Neuronal stem cell (in vitro differentiated cells): ENCODE data around the gene APOL2.
"Not testable (repeated sequence)": the region's sequence is repeated elsewhere in the genome, so short reads cannot be mapped to it uniquely, and the experiment has no call there.

Experiments used
- DNase-seq: peaks from one replicate; pipeline ENCODE4 v3.0.0-alpha.2; 2013; ENCODE audit warnings: low spot score
- H2AFZ ChIP-seq: one replicate; pipeline ENCODE4 v1.6.1; 2013; ENCODE audit warnings: mild to moderate bottlenecking, low read length, inconsistent platforms
- H2AK5ac ChIP-seq: 2 replicates; pipeline ENCODE4 v1.6.1; 2013; ENCODE audit warnings: low read depth, mild to moderate bottlenecking, inconsistent platforms, low read length, moderate library complexity, mixed read lengths
- H2BK120ac ChIP-seq: 2 replicates; pipeline ENCODE4 v1.6.1; 2013; ENCODE audit warnings: low read depth, mild to moderate bottlenecking, inconsistent platforms, low read length, moderate library complexity, mixed read lengths
- H2BK12ac ChIP-seq: one replicate; pipeline ENCODE4 v1.6.1; 2013; ENCODE audit warnings: low read length, inconsistent platforms
- H2BK15ac ChIP-seq: 2 replicates; pipeline ENCODE4 v1.6.1; 2013; ENCODE audit warnings: mild to moderate bottlenecking, low read length, inconsistent platforms, mixed read lengths
- H2BK5ac ChIP-seq: one replicate; pipeline ENCODE4 v1.6.1; 2013; ENCODE audit warnings: inconsistent platforms, mild to moderate bottlenecking, low read length, moderate library complexity
- H3K14ac ChIP-seq: one replicate; pipeline ENCODE4 v1.6.1; 2013; ENCODE audit warnings: low read length, inconsistent platforms
- H3K18ac ChIP-seq: 2 replicates; pipeline ENCODE4 v1.6.1; 2013; ENCODE audit warnings: low read length, inconsistent platforms
- H3K23ac ChIP-seq: 2 replicates; pipeline ENCODE4 v1.6.1; 2013; ENCODE audit warnings: low read depth, mild to moderate bottlenecking, mixed read lengths, low read length, inconsistent platforms; ENCODE audit not compliant: poor library complexity
- H3K27ac ChIP-seq: replicated peaks from 3 replicates; pipeline ENCODE4 v1.5.1; 2013; ENCODE audit warnings: low read length, inconsistent platforms
- H3K27me3 ChIP-seq, 3 experiments: 2 replicates each; pipeline ENCODE4 v1.6.1; 2013; ENCODE audit warnings: low read length in 3 of 3, mild to moderate bottlenecking in 2 of 3, inconsistent platforms in 1 of 3, low read depth in 1 of 3, mixed read lengths in 1 of 3, moderate library complexity in 1 of 3; ENCODE audit not compliant: control insufficient read depth in 3 of 3, insufficient read depth in 3 of 3
- H3K36me3 ChIP-seq, 2 donors: replicated peaks in 1 of 2; 2 replicates each; pipeline ENCODE4 v1.6.1; 2013; ENCODE audit warnings: low read length in 2 of 2; ENCODE audit not compliant: control insufficient read depth in 2 of 2, insufficient read depth in 2 of 2
- H3K4ac ChIP-seq: 2 replicates; pipeline ENCODE4 v1.6.1; 2013; ENCODE audit warnings: inconsistent platforms, mild to moderate bottlenecking, low read length, moderate library complexity
- H3K4me1 ChIP-seq, 2 donors: 1 replicate in 1 of 2; 2 replicates in 1 of 2; pipeline ENCODE4 v1.6.1; 2013; ENCODE audit warnings: low read length in 2 of 2, low read depth in 1 of 2; ENCODE audit not compliant: control insufficient read depth in 2 of 2, insufficient read depth in 1 of 2
- H3K4me2 ChIP-seq: one replicate; pipeline ENCODE4 v1.6.1; 2013; ENCODE audit warnings: mild to moderate bottlenecking, low read length, inconsistent platforms; ENCODE audit not compliant: insufficient read depth, poor library complexity, severe bottlenecking
- H3K4me3 ChIP-seq, 2 donors: 2 replicates each; pipeline ENCODE4 v1.5.1; 2013; ENCODE audit warnings: low read length in 2 of 2, mild to moderate bottlenecking in 2 of 2, inconsistent platforms in 1 of 2, moderate library complexity in 1 of 2
- H3K79me1 ChIP-seq: one replicate; pipeline ENCODE4 v1.6.1; 2013; ENCODE audit warnings: low read depth, mild to moderate bottlenecking, inconsistent platforms, low read length, moderate library complexity
- H3K9ac ChIP-seq: one replicate; pipeline ENCODE4 v1.6.1; 2013; ENCODE audit warnings: mild to moderate bottlenecking, low read depth, low read length, inconsistent platforms; ENCODE audit not compliant: poor library complexity
- H3K9me3 ChIP-seq, 2 donors: replicated peaks in 1 of 2; 2 replicates each; pipeline versions ENCODE3 to v1.6.1; 2013; ENCODE audit warnings: low read length in 2 of 2, mild to moderate bottlenecking in 2 of 2, inconsistent platforms in 1 of 2, low read depth in 1 of 2, mixed read lengths in 1 of 2, moderate library complexity in 1 of 2; ENCODE audit not compliant: control insufficient read depth in 2 of 2, insufficient read depth in 1 of 2
- H4K8ac ChIP-seq: one replicate; pipeline ENCODE4 v1.6.1; 2013; ENCODE audit warnings: low read depth, mild to moderate bottlenecking, inconsistent platforms, low read length, moderate library complexity
- H4K91ac ChIP-seq: one replicate; pipeline ENCODE4 v1.6.1; 2013; ENCODE audit warnings: low read length, low read depth, mild to moderate bottlenecking, inconsistent platforms; ENCODE audit not compliant: poor library complexity
- WGBS, 2 donors: extraction: QIAGEN DNeasy Blood & Tissue Kit; methylation state at CpG; one replicate each; pipeline ENCODE4 v1.1.7; 2013; ENCODE audit warnings: missing lambda C conversion rate in 2 of 2, mixed read lengths in 1 of 2; ENCODE audit not compliant: insufficient read length in 2 of 2, insufficient replicate concordance in 1 of 2; ENCODE audit errors: extremely low coverage in 2 of 2; 5-methylcytosine and 5-hydroxymethylcytosine counted together

Gene APOL2

DNA sequence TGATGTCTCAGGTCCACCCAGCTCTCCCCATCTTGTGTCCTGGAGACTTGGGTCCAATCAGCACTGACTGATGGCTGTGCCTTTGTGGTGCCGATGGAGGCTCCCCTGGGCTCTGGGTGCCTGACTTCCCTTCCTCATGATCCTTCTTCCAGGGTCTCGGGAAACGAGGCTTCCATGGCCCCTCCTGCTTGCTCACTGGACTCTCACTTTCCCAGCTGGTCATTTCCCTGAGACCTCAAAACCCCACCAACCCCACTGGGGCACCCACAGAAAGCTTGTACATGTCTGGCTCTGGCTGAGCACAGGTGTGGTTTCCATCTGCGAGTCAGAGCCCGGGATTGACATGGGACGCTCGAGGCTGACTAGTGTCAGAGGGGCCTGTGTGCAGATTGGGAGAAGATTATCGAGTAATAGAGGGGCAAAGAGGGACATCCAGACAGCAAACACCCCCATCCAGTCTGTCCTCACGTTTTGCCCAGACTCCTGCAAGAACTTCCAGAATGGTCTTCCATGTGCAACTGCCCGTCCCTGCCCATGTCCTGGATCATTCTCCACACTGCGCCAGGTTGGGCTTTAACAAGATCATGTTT, 28.7 kb upstream of the APOL2 start:
- H3K27ac ChIP-seq: no peak overlapping the region
- H2BK12ac ChIP-seq: no peak overlapping the region
- H2BK5ac ChIP-seq: peak overlapping the region; percentile 1
- H2BK15ac ChIP-seq: peak overlapping the region; percentile 19
- no peak overlapping the region for H3K23ac ChIP-seq
- no peak overlapping the region for H3K4me3 ChIP-seq
- H3K14ac ChIP-seq: no peak overlapping the region
- H3K9me3 ChIP-seq: no peaks in the 10 kb centered on the region
- H3K4me1 ChIP-seq: peaks cover 1 to 6% of the 10 kb centered on the region in 2 donors
- DNase-seq: no peak
- no peaks in the 10 kb centered on the region for H3K79me1 ChIP-seq
- H3K18ac ChIP-seq: no peak overlapping the region
- H2AK5ac ChIP-seq: no peak overlapping the region
- no peak overlapping the region for H4K8ac ChIP-seq
- H3K9ac ChIP-seq: no peak overlapping the region
- no peak overlapping the region for H3K4ac ChIP-seq
- no peak overlapping the region for H2BK120ac ChIP-seq
- no CpG with 5 or more reads among the region's 11 CpGs for WGBS, 2 donors
- H3K4me2 ChIP-seq: no peak overlapping the region
- H3K27me3 ChIP-seq: no peaks in the 10 kb centered on the region
- H3K36me3 ChIP-seq: no peaks in the 10 kb centered on the region
- no peak overlapping the region for H4K91ac ChIP-seq
- H2AFZ ChIP-seq: no peak overlapping the region

DNA sequence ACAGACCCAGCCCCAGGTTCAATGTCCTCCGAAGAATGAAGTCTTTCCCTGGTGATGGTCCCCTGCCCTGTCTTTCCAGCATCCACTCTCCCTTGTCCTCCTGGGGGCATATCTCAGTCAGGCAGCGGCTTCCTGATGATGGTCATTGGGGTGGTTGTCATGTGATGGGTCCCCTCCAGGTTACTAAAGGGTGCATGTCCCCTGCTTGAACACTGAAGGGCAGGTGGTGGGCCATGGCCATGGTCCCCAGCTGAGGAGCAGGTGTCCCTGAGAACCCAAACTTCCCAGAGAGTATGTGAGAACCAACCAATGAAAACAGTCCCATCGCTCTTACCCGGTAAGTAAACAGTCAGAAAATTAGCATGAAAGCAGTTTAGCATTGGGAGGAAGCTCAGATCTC, 27.7 kb upstream of the APOL2 start:
- H2BK12ac ChIP-seq: no peak overlapping the region
- no CpG with 5 or more reads among the region's 4 CpGs for WGBS, 2 donors
- no peak overlapping the region for H2AK5ac ChIP-seq
- no peak overlapping the region for H3K14ac ChIP-seq
- no peak overlapping the region for H3K4me2 ChIP-seq
- no peaks in the 10 kb centered on the region for H3K9me3 ChIP-seq
- H2BK5ac ChIP-seq: no peak overlapping the region
- no peak overlapping the region for H3K27ac ChIP-seq
- no peaks in the 10 kb centered on the region for H3K36me3 ChIP-seq
- no peak overlapping the region for H3K4ac ChIP-seq
- no peak overlapping the region for H3K9ac ChIP-seq
- DNase-seq: no peak
- H3K23ac ChIP-seq: no peak overlapping the region
- H3K79me1 ChIP-seq: no peaks in the 10 kb centered on the region
- no peak overlapping the region for H2BK120ac ChIP-seq
- H2BK15ac ChIP-seq: no peak overlapping the region
- peaks cover 1 to 6% of the 10 kb centered on the region in 2 donors for H3K4me1 ChIP-seq
- H4K8ac ChIP-seq: no peak overlapping the region
- H3K18ac ChIP-seq: peak overlapping the region; percentile 4
- no peak overlapping the region for H4K91ac ChIP-seq
- H3K27me3 ChIP-seq: no peaks in the 10 kb centered on the region
- H2AFZ ChIP-seq: no peak overlapping the region
- no peak overlapping the region for H3K4me3 ChIP-seq

DNA sequence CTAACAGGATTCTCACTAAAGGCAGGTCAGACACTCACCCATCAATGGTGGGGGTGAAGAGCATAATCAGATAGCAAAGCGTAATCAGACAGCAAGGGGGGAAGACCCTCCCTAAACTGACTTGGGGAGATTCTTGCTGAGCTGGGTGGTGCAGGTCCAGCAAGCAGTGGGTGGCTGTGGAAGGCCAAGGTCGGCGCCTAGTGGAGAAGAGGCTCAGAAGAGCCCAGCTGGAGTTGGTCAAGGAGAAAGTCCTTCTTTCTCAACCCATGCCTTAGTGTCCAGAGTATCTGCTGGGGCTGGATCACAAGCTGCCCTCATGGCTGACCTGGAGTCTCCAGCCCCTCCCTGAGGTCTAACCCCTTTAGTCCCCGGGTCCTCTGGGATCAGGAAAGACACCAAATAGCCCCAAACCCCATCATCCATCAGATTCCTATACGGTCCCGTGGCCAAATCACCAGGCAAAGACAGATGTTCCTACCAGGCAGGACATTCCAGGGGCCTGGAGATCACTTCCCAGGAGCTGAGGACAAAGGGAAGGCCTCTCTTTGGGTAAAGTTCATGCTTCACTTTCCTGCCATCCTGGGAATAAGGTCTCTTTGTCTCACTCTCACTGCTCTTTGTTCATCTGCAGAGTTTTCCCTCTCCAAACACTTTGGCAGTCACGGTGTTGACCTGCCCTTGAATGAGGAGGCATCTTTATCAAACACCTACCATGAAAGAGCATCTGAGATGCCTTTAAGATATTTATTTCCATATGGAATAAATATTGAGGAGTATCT, 24.7 kb upstream of the APOL2 start:
- H3K4me2 ChIP-seq, H3K36me3 ChIP-seq, H3K4ac ChIP-seq, H3K27ac ChIP-seq, DNase-seq, H2BK5ac ChIP-seq, H3K27me3 ChIP-seq, H3K9ac ChIP-seq, H3K23ac ChIP-seq, H3K4me3 ChIP-seq, H2BK12ac ChIP-seq, H3K79me1 ChIP-seq, H2AK5ac ChIP-seq, H3K9me3 ChIP-seq, H4K8ac ChIP-seq, H3K14ac ChIP-seq, H2BK15ac ChIP-seq: not testable (repeated sequence)
- H2BK120ac ChIP-seq: peak overlapping the region; percentile 37
- H3K18ac ChIP-seq: peak overlapping the region; percentile 67
- no CpG with 5 or more reads among the region's 7 CpGs for whole genome bisulfite sequencing, 2 donors
- peak overlapping the region; percentile 55 for H2AFZ ChIP-seq
- H3K4me1 ChIP-seq: peaks cover 8 to 15% of the 10 kb centered on the region in 2 donors
- peak overlapping the region; percentile 89 for H4K91ac ChIP-seq

DNA sequence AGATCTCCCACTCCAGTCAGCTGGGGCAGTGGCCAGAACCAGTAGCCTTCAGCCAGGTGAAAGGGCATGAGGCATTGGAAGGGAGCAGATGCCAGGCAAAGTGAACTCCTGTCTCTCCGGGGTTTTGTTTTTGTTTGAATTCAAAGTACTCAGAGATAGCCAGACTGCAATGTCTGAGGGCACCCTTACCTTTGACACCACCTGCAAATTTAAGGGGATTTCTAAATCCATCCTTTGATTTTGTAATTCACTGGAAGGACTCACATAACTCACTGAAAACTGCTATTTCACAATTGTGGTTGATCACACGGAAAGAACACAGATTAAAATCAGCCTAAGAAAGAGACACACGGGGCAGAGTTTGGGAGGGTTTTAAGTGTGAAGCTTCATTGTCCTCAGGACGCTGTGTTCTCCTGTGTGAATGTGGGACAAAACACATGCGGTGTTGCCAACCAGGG, 23.9 kb upstream of the APOL2 start:
- not testable (repeated sequence) for H3K18ac ChIP-seq, H3K23ac ChIP-seq, H3K79me1 ChIP-seq, H4K91ac ChIP-seq, H3K27ac ChIP-seq, H2BK120ac ChIP-seq, H3K4me2 ChIP-seq, H3K27me3 ChIP-seq, H3K9me3 ChIP-seq, H3K4me3 ChIP-seq, H2BK15ac ChIP-seq, DNase-seq, H2AK5ac ChIP-seq, H2BK12ac ChIP-seq, H3K14ac ChIP-seq, H4K8ac ChIP-seq, H2BK5ac ChIP-seq, H3K4ac ChIP-seq, H3K9ac ChIP-seq, H3K36me3 ChIP-seq
- Histone ChIP-seq H2AFZ (peak overlapping the region; percentile 55), H3K4me1 (peaks cover 17 to 23% of the 10 kb centered on the region in 2 donors)
- no CpG with 5 or more reads among the region's 5 CpGs for WGBS, 2 donors
